NOMO-1 treated with dmso at 0.1 percent for 144 hours (cell line): Measurements from ENCODE around the gene FOXA2.

ENCODE experiments used
- DNase-seq: peaks from one replicate; lab custom pipeline; 2025; ENCODE audit not compliant: unreplicated experiment; lab: John Stamatoyannopoulos, UW

Gene FOXA2

GRCh38 chr20:22542427-22542826 is 41.9 kb downstream of the FOXA2 start:
- no peak for DNase-seq

- DNase-seq = no peak
Observed at GRCh38 chr20:22540832-22541231, 43.5 kb downstream of the FOXA2 start.

- DNase-seq = no peak
Observed at GRCh38 chr20:22536956-22537756, 47.2 kb downstream of the FOXA2 start.

DNA sequence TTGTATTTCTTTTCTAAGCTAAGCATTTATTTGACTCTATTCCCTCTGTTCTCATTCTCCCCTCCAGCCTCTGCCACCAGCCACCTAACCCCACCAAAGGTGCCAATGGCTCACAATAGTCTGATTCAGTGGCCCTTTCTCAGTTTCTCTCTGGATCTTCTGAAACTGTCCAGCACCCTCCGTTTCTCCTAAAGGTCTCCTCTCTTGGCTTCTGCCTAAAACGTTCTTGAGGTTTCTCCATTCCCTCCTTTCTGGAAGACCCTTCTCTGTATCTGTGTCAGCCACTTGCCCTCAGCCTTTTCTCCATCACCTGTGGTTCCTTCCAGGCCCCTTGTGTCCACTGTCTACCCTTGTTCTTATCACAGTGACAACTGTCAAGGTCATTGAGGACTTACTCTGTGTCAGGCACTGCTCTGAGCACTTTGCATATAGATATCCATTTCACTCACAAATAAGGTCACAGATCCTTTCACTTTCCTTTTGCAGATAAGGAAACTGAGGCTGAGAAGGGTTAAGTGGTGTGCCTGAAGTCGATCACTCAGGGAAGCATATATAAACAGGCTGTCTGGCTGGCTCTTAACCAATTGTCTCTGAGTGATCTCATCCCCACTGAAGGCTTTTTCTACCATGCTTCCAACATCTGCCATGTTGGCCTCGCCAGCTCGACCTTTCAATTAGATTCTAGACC is 48.1 kb downstream of the FOXA2 start:
- no peak for DNase-seq

DNA sequence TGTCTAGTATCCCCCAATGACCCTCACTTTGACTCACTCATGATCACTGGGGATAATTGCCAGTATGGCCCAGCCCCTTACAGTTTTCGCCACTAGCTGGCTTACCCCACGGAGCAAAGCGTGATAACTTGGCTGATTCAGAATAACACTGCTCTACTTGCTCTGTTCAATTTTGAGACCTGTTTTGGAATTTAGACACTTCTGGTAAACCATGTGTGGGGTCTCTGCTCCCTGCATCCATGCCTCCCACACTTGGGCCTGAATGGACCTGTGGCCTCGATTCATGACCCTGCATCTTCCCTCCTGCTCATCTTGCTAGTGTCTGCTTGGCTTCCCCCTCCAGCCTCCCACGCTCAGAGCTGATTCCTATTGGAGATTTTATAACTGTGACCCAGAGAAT is 48.9 kb downstream of the FOXA2 start:
- DNase-seq = no peak

DNA sequence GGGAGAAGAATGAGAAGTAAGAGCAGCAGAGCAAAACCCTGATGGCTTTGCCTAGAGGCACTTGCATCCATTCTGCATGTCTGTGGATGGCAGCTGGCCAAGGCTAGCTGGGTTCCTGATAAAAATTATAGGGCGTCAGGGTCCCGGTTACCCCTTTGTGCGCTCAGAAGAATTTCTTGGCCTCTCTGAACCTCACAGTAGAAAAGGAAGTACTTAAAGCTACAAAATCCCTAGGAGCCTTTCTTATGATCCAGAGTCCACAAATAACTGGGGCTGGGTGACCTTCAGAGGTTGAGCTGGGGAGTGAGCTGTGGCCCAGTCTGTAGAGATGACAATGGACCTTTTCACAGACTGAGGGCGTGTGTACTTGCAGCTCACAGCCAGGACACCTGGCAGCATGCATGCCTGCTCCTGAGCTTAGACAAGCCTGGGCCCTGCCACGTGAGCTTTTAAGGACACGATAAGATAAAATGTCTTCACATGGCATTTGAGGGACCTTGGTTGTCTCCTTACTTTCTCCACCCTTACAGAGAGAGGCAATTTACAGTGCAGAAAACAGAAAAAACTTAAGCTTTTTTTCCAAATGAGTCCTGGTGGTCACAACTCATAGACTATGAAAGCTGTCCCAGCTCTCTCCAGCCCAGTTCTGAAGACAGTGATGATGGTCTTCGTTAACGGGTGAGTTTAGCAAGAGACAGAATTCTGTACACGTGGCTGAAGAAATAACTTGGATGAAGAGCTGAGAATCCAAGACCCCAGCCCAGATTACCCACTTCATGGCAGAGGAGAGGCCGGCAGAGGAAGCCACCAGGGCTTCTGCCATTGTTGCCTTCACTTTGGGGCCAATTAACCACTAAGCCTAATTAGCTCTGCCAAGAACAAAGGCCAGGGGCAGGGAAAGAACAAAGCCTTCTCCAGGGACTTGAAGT is 50.3 kb downstream of the FOXA2 start:
- DNase-seq = no peak

- no peak for DNase-seq
Observed at GRCh38 chr20:22532598-22532997, 51.8 kb downstream of the FOXA2 start.

- DNase-seq = no peak
Observed at GRCh38 chr20:22531756-22532155, 52.6 kb downstream of the FOXA2 start.

DNA sequence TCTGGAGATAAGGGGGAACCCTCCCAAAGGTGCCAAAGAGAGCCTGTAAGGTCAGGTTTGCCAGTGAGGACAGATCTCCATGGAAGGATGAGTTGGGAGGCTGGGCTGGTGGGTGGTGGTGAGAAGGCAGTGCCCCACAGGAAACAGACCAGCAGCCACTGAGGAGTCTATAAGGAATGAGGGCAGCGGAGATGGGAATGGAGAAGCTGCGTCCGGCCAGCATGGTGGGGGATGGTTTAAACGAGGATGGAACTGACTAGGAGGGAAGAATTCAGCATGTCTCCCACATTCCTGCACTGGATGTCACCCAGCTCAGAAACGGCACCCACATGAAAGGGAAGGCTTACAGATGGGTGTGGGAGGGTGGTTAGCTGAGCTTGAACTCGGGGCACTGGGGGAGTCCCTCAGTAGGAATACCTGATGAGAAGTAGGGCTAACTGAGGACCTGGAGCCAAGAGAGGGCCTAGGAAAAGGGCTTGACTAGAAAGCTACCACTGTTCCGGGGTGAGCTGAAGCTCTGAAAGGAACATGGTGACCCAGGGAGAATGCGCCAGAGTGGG is 53.2 kb downstream of the FOXA2 start:
- no peak for DNase-seq
